Measurements from ENCODE around the gene GH2.
"Not testable (repeated sequence)": the region's sequence is repeated elsewhere in the genome, so short reads cannot be mapped to it uniquely, and the experiment has no call there.

- not testable (repeated sequence) for TF ChIP-seq POLR2A (IDR thresholded peaks at IDR 0.05); CTCF (IDR thresholded peaks at IDR 0.05 in 8 of 11, conservative IDR thresholded peaks at IDR 0.05 in 3 of 11)
Observed at GRCh38 chr17:63892316-63893037, 10.7 kb upstream of the GH2 start.

Measured in spleen (tissue), 7 donors.